T-cell (primary cell): ENCODE measurements around the gene OR51M1. TPM values are rescaled to one million over a fixed set of nuclear protein-coding genes. Genes with fewer than 3 reads are reported as not detected.

Experiments
- ATAC-seq, 4 experiments: fragments of 200-7000 bp in 3 of 4; fragments of 150-1000 bp in 1 of 4; cut with Tn5 transposase; replicated peaks in 1 of 4; 1 replicate in 3 of 4; 2 replicates in 1 of 4; pipeline ENCODE4 v1.10.0; 2021; ENCODE audit warnings: moderate library complexity in 3 of 4, mild to moderate bottlenecking in 2 of 4, moderate number of reproducible peaks in 1 of 4
- CTCF ChIA-PET, 2 donors: fragments of 300-600 bp; sonication (Branson Sonifier 250); formaldehyde crosslinking; loops; one replicate each; lab custom pipeline; 2022; ENCODE audit warnings: antibody characterized with exemption in 2 of 2; lab: Charles Lee
- POLR2A ChIA-PET, 2 donors: fragments of 300-600 bp; sonication (Branson Sonifier 250); formaldehyde crosslinking; loops; one replicate each; lab custom pipeline; 2022; ENCODE audit warnings: antibody characterized with exemption in 2 of 2; lab: Charles Lee
- DNase-seq, 35 experiments: peaks; one replicate each; pipeline versions ENCODE4 v3.0.0 to v3.0.0-alpha.2; 2013 to 2023
- H3K27ac ChIP-seq: one replicate; pipeline ENCODE4 v1.5.1; 2013; ENCODE audit warnings: low read length
- H3K27me3 ChIP-seq, 2 experiments: replicated peaks in 1 of 2; 1 replicate in 1 of 2; 2 replicates in 1 of 2; pipeline versions ENCODE4 v1.6.1 to v1.7.0; 2013; ENCODE audit warnings: low read length in 1 of 2, mixed read lengths in 1 of 2; ENCODE audit not compliant: control insufficient read depth in 2 of 2, insufficient read depth in 2 of 2; ENCODE audit errors: extremely low read depth in 1 of 2
- H3K36me3 ChIP-seq, 2 donors: 1 replicate in 1 of 2; 2 replicates in 1 of 2; pipeline versions ENCODE4 v1.6.1 to v1.7.0; 2013; ENCODE audit warnings: low read length in 1 of 2; ENCODE audit not compliant: control insufficient read depth in 2 of 2, insufficient read depth in 1 of 2; ENCODE audit errors: extremely low read depth in 1 of 2
- H3K4me1 ChIP-seq, 2 experiments: 1 replicate in 1 of 2; 2 replicates in 1 of 2; pipeline versions ENCODE4 v1.6.1 to v1.7.0; 2013; ENCODE audit warnings: low read length in 2 of 2, mixed read lengths in 1 of 2; ENCODE audit not compliant: insufficient read depth in 2 of 2, control insufficient read depth in 1 of 2; ENCODE audit errors: extremely low read depth in 1 of 2
- H3K4me3 ChIP-seq, 2 donors: 1 replicate in 1 of 2; 2 replicates in 1 of 2; pipeline versions ENCODE4 v1.5.1 to v1.7.0; 2013; ENCODE audit warnings: mild to moderate bottlenecking in 2 of 2, low read length in 1 of 2, moderate library complexity in 1 of 2; ENCODE audit not compliant: control insufficient read depth in 1 of 2; ENCODE audit errors: extremely low read depth in 1 of 2
- H3K9me3 ChIP-seq: 2 replicates; pipeline ENCODE4 v1.7.0; 2013
- H3K27ac Mint-ChIP-seq, 2 donors: one replicate each; pipeline ENCODE4 v1.8.0; 2020 to 2021; ENCODE audit warnings: mild to moderate bottlenecking in 2 of 2, mixed read lengths in 2 of 2
- H3K27me3 Mint-ChIP-seq, 2 donors: one replicate each; pipeline ENCODE4 v1.8.0; 2021 to 2022; ENCODE audit warnings: mixed read lengths in 2 of 2
- H3K36me3 Mint-ChIP-seq: one replicate; pipeline ENCODE4 v1.8.0; 2021; ENCODE audit warnings: mixed read lengths
- H3K4me1 Mint-ChIP-seq, 3 donors: one replicate each; pipeline ENCODE4 v1.8.0; 2020 to 2022; ENCODE audit warnings: mixed read lengths in 3 of 3, mild to moderate bottlenecking in 1 of 3
- H3K4me3 Mint-ChIP-seq, 3 donors: one replicate each; pipeline ENCODE4 v1.8.0; 2020 to 2022; ENCODE audit warnings: mild to moderate bottlenecking in 3 of 3, mixed read lengths in 3 of 3, moderate library complexity in 3 of 3
- H3K9me3 Mint-ChIP-seq, 3 donors: one replicate each; pipeline ENCODE4 v1.8.0; 2020 to 2022; ENCODE audit warnings: mixed read lengths in 3 of 3
- WGBS: methylation state at CpG from one replicate; pipeline ENCODE4 v1.1.5; 2013; ENCODE audit warnings: missing lambda C conversion rate; ENCODE audit not compliant: insufficient coverage; 5-methylcytosine and 5-hydroxymethylcytosine counted together
- total RNA-seq, 35 experiments: library from RNA in 6 of 35; stranded (reverse) in 6 of 35; fragments of 120-200 nt in 1 of 35; gene quantifications; one replicate each; pipeline versions ENCODE4 v1.2.1 to v1.2.4 and lab custom pipeline; 2013 to 2026

Gene OR51M1
- total RNA-seq, 5 donors from 2014 or later (not counting 1 experiment from before 2014, with no cell fraction given): not detected

DNA sequence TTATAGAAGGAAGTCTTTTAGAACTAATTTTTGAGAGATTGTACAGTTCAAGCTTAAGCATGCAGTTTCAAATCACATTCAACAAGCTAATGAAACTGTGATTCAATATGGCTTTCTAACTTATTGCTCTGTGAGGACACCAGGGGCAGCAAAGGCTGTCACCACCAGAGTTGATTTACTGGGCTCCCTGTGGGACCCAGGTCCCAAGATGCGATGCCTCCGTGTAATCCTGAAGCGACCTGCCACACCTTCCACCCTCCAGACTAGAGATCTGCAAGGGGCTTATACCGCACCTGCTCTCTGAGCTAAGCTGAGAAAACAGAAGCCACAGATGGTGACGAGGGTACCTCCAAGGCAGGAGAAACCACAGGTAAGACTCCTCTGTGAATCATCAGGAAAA, 37.4 kb downstream of the OR51M1 start:
- H3K36me3 Mint-ChIP-seq: no peaks in the 10 kb centered on the region
- Histone ChIP-seq H3K36me3 (no peaks in the 10 kb centered on the region), H3K27me3 (peaks cover 0 to 4% of the 10 kb centered on the region in 2 experiments), H3K9me3 (no peaks in the 10 kb centered on the region), H3K4me1 (no peaks in the 10 kb centered on the region), H3K27ac (no peak overlapping the region), H3K4me3 (no peak overlapping the region)
- DNase-seq: no peak
- H3K27ac Mint-ChIP-seq: no peak overlapping the region
- H3K27me3 Mint-ChIP-seq: peaks cover 14 to 18% of the 10 kb centered on the region in 2 donors
- ChIA-PET CTCF (no interaction called here), POLR2A (no interaction called here)
- peaks cover 0 to 4% (median 3%) of the 10 kb centered on the region in 3 donors for H3K9me3 Mint-ChIP-seq
- ATAC-seq: no peak
- H3K4me1 Mint-ChIP-seq: no peaks in the 10 kb centered on the region
- H3K4me3 Mint-ChIP-seq: no peak overlapping the region
- 79% methylated on average over 3 of the region's 5 CpGs for WGBS

GRCh38 chr11:5421811-5422210, 38.2 kb downstream of the OR51M1 start, which contains the start of gene OR51Q1:
Gene OR51Q1, plus strand, starts transcription at chr11:5422111. Its CDS starts 90 bp downstream, at chr11:5422201.
- Histone ChIP-seq H3K4me3 (no peak within 1 kb of the TSS), H3K36me3 (no peaks in the 10 kb centered on the region), H3K27ac (no peak within 1 kb of the TSS), H3K9me3 (no peaks in the 10 kb centered on the region), H3K4me1 (no peaks in the 10 kb centered on the region), H3K27me3 (peaks cover 0 to 4% of the 10 kb centered on the region in 2 experiments)
- whole genome bisulfite sequencing: no CpG with 5 or more reads among the region's 1 CpG
- peaks cover 14 to 21% of the 10 kb centered on the region in 2 donors for H3K27me3 Mint-ChIP-seq
- H3K27ac Mint-ChIP-seq: no peak within 1 kb of the TSS
- H3K9me3 Mint-ChIP-seq: peaks cover 0 to 4% (median 3%) of the 10 kb centered on the region in 3 donors
- no peaks in the 10 kb centered on the region for H3K4me1 Mint-ChIP-seq
- CTCF ChIA-PET: no interaction called here
- no peak for DNase-seq
- no peak for ATAC-seq
- no peaks in the 10 kb centered on the region for H3K36me3 Mint-ChIP-seq
- POLR2A ChIA-PET: no interaction called here
- H3K4me3 Mint-ChIP-seq: no peak within 1 kb of the TSS

DNA sequence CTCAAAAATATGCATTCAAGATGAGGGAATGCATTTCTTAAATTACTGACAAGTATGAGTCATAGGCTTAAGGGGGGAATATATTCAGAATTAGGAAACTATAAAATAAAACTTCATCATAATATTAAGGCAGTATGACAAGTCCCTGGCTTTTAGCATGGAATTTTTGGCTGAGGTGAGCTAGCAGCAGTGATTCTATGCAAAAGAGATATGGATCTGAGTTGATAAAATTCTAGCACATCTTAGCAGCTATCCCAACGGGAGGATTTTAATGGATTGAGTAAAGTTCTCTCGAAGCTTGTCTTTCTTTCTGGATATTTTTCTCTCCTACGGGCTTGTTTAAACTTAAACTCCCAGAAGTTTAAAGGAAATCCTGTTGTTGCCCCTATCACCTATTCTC, 39.5 kb downstream of the OR51M1 start:
- Mint-ChIP-seq H3K4me3 (no peak overlapping the region), H3K4me1 (no peaks in the 10 kb centered on the region), H3K36me3 (no peaks in the 10 kb centered on the region), H3K9me3 (peaks cover 0 to 4% (median 3%) of the 10 kb centered on the region in 3 donors), H3K27me3 (peaks cover 18 to 26% of the 10 kb centered on the region in 2 donors), H3K27ac (no peak overlapping the region)
- Histone ChIP-seq H3K27me3 (peaks cover 0 to 4% of the 10 kb centered on the region in 2 experiments), H3K9me3 (no peaks in the 10 kb centered on the region), H3K27ac (no peak overlapping the region), H3K36me3 (no peaks in the 10 kb centered on the region), H3K4me1 (no peaks in the 10 kb centered on the region), H3K4me3 (no peak overlapping the region)
- POLR2A ChIA-PET: no interaction called here
- CTCF ChIA-PET: no interaction called here
- WGBS: no CpG with 5 or more reads among the region's 3 CpGs
- DNase-seq (no peak), ATAC-seq (no peak)

DNA sequence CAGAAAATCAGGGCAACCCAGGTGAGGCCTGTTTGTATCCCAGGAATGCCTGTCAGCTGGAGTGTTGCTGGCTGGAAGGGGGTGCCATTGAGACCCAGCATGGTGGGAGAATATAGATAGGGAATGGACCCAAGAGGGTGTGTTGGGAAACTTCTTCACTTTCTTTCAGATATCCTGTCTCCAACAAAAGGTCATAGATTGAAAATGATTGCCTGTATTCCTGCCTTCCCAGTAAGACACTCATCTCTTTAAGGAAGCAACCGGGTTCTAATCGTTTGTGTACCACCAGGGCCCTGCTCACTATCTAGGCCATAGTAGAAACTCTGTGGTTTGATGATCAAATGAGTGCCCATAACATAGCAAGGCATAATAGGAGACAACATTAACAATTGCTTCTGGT, 57.8 kb downstream of the OR51M1 start, which contains the start of gene OR51I1:
Gene OR51I1, minus strand, starts transcription at position 101 of the 400 bp plus-strand sequence. Its CDS starts 0 bp downstream, at position 101.
- H3K9me3 Mint-ChIP-seq: peaks cover 0 to 5% (median 0%) of the 10 kb centered on the region in 3 donors
- 29% methylated on average over 2 of the region's 2 CpGs for WGBS
- H3K27me3 ChIP-seq: no peaks in the 10 kb centered on the region
- DNase-seq: no peak
- H3K36me3 Mint-ChIP-seq: no peaks in the 10 kb centered on the region
- ChIA-PET POLR2A (no interaction called here), CTCF (no interaction called here)
- H3K4me3 ChIP-seq: no peak within 1 kb of the TSS
- H3K27ac ChIP-seq: no peak within 1 kb of the TSS
- H3K4me3 Mint-ChIP-seq: no peak within 1 kb of the TSS
- no peak within 1 kb of the TSS for H3K27ac Mint-ChIP-seq
- no peak for ATAC-seq
- no peaks in the 10 kb centered on the region for H3K4me1 ChIP-seq
- no peaks in the 10 kb centered on the region for H3K36me3 ChIP-seq
- no peaks in the 10 kb centered on the region for H3K4me1 Mint-ChIP-seq
- no peaks in the 10 kb centered on the region for H3K9me3 ChIP-seq
- peaks cover 13 to 28% of the 10 kb centered on the region in 2 donors for H3K27me3 Mint-ChIP-seq

Other genes with a start within 250 kb of the OR51M1 start
- gene OR52A5, start 245.5 kb upstream of the OR51M1 start, total RNA-seq: not detected
- not detected for gene OR52A1, start 229.1 kb upstream of the OR51M1 start, total RNA-seq
- gene OR51V1, start 183.1 kb upstream of the OR51M1 start, total RNA-seq: not detected
- gene HBB, start 156.7 kb upstream of the OR51M1 start, total RNA-seq: 10 to 100 TPM in 1 of 5 donors, under 1 TPM in 4; 0.59 to 11.7 (median 0.70) TPM
- 1 to 10 TPM in 1 of 5 donors, under 1 TPM in 1, not detected in 3; 0.72 to 1.9 TPM for gene HBD, start 149.3 kb upstream of the OR51M1 start, total RNA-seq
- 1 to 10 TPM in 3 of 5 donors, not detected in 2; 1.8 to 6.4 (median 3.3) TPM for gene HBG1, start 134.0 kb upstream of the OR51M1 start, total RNA-seq
- gene HBG2, start 129.0 kb upstream of the OR51M1 start, total RNA-seq: 10 to 100 TPM in 1 of 5 donors, 1 to 10 TPM in 2, not detected in 2; 5.8 to 13.4 (median 8.2) TPM
- 1 to 10 TPM in 3 of 5 donors, not detected in 2; 3.1 to 3.2 (median 3.2) TPM for gene HBE1, start 113.9 kb upstream of the OR51M1 start, total RNA-seq
- not detected for gene OR51B4, start 81.9 kb upstream of the OR51M1 start, total RNA-seq
- not detected for gene OR51B2, start 59.5 kb upstream of the OR51M1 start, total RNA-seq
- gene OR51B5, start 40.3 kb upstream of the OR51M1 start, total RNA-seq: under 1 TPM in 2 of 5 donors, not detected in 3; 0.39 to 0.45 TPM
- gene OR51B6, start 32.3 kb upstream of the OR51M1 start, total RNA-seq: not detected
- not detected for gene OR51Q1, start 38.3 kb downstream of the OR51M1 start, total RNA-seq
- gene OR51I1, start 57.7 kb downstream of the OR51M1 start, total RNA-seq: not detected
- gene OR51I2, start 65.5 kb downstream of the OR51M1 start, total RNA-seq: not detected
- not detected for gene OR52D1, start 104.9 kb downstream of the OR51M1 start, total RNA-seq
- gene UBQLN3, start 126.1 kb downstream of the OR51M1 start, total RNA-seq: under 1 TPM in 3 of 5 donors, not detected in 2; 0.16 to 0.37 (median 0.25) TPM
- 1 to 10 TPM in 1 of 5 donors, under 1 TPM in 4; 0.46 to 1.0 (median 0.63) TPM for gene UBQLNL, start 132.9 kb downstream of the OR51M1 start, total RNA-seq
- under 1 TPM in 2 of 5 donors, not detected in 3; 0.25 to 0.26 TPM for gene OR52H1, start 164.7 kb downstream of the OR51M1 start, total RNA-seq
- gene OR52B6, start 197.1 kb downstream of the OR51M1 start, total RNA-seq: not detected
- gene TRIM6, start 212.8 kb downstream of the OR51M1 start, total RNA-seq: under 1 TPM in 2 of 5 donors, not detected in 3; 0.13 to 0.14 TPM
- gene TRIM34, start 241.2 kb downstream of the OR51M1 start, total RNA-seq: 10 to 100 TPM in 3 of 5 donors, 1 to 10 TPM in 2; 7.4 to 13.5 (median 10.4) TPM